MM.1S (cell line): Measurements from ENCODE around the gene GLCCI1.

ENCODE experiments used
- DNase-seq: peaks from one replicate; pipeline ENCODE4 v3.0.0-alpha.2; 2015
- H2AFZ ChIP-seq: fragments of 300-600 bp; sonication (generic); 2 replicates; pipeline ENCODE4 v1.6.0; 2016; ENCODE audit warnings: antibody characterized with exemption, low read length
- H3F3A ChIP-seq: fragments of 300-600 bp; sonication (generic); 2 replicates; pipeline ENCODE4 v1.6.1; 2016; ENCODE audit warnings: mild to moderate bottlenecking, antibody characterized with exemption, low read length, moderate library complexity, mixed read lengths; ENCODE audit not compliant: insufficient read depth
- H3K27ac ChIP-seq: fragments of 300-600 bp; sonication (generic); 2 replicates; pipeline ENCODE4 v1.5.1; 2016; ENCODE audit warnings: mild to moderate bottlenecking, low read length
- H3K27me3 ChIP-seq: fragments of 300-600 bp; sonication (generic); replicated peaks from 2 replicates; pipeline ENCODE4 v1.6.0; 2016; ENCODE audit warnings: low read length; ENCODE audit not compliant: insufficient read depth
- H3K36me3 ChIP-seq: fragments of 300-600 bp; sonication (generic); replicated peaks from 2 replicates; pipeline ENCODE4 v1.6.1; 2016; ENCODE audit warnings: mild to moderate bottlenecking, low read length, mixed read lengths; ENCODE audit not compliant: insufficient read depth
- H3K4me1 ChIP-seq: fragments of 300-600 bp; sonication (generic); 2 replicates; pipeline ENCODE4 v1.6.1; 2016; ENCODE audit warnings: low read length, mixed read lengths
- H3K4me2 ChIP-seq: fragments of 300-600 bp; sonication (generic); 2 replicates; pipeline ENCODE4 v1.6.0; 2016; ENCODE audit warnings: low read depth, low read length
- H3K4me3 ChIP-seq: fragments of 300-600 bp; sonication (generic); 2 replicates; pipeline ENCODE4 v1.5.1; 2016; ENCODE audit warnings: low read length, mixed read lengths
- H3K79me2 ChIP-seq: fragments of 300-600 bp; sonication (generic); 2 replicates; pipeline ENCODE4 v1.6.1; 2016; ENCODE audit warnings: mixed run types, low read length, mixed read lengths
- H3K9ac ChIP-seq: fragments of 300-600 bp; sonication (generic); 2 replicates; pipeline ENCODE4 v1.6.1; 2016; ENCODE audit warnings: low read length, mixed read lengths
- H3K9me2 ChIP-seq: fragments of 300-600 bp; sonication (generic); replicated peaks from 2 replicates; pipeline ENCODE4 v1.6.1; 2016; ENCODE audit warnings: mild to moderate bottlenecking, low read length, mixed read lengths; ENCODE audit not compliant: insufficient read depth
- H3K9me3 ChIP-seq: fragments of 300-600 bp; sonication (generic); replicated peaks from 2 replicates; pipeline ENCODE4 v1.6.1; 2016; ENCODE audit warnings: mild to moderate bottlenecking, low read length, mixed read lengths; ENCODE audit not compliant: insufficient read depth
- H4K20me1 ChIP-seq: fragments of 300-600 bp; sonication (generic); 2 replicates; pipeline ENCODE4 v1.6.1; 2016; ENCODE audit warnings: mild to moderate bottlenecking, low read length, moderate library complexity, mixed read lengths; ENCODE audit not compliant: insufficient read depth
- CTCF ChIP-seq: fragments of 300-600 bp; sonication (generic); IDR thresholded peaks from 2 replicates; pipeline ENCODE4 v1.5.1; 2016; ENCODE audit warnings: antibody characterized with exemption, low read length, mixed read lengths
- EZH2 ChIP-seq: fragments of 300-600 bp; sonication (generic); optimal IDR thresholded peaks from 2 replicates; pipeline ENCODE3; 2017; ENCODE audit warnings: low read depth, mild to moderate bottlenecking, antibody characterized with exemption, low read length, mixed read lengths
- EZH2phosphoT487 ChIP-seq: fragments of 300-600 bp; sonication (generic); IDR thresholded peaks from 2 replicates; pipeline ENCODE4 v1.6.1; 2018; ENCODE audit warnings: antibody characterized with exemption, low read length

Gene GLCCI1

GRCh38 chr7:8018961-8019360, 50.4 kb downstream of the GLCCI1 start:
- Histone ChIP-seq H3K27me3 (no peaks in the 10 kb centered on the region), H3K9me3 (no peaks in the 10 kb centered on the region), H3K4me1 (no peaks in the 10 kb centered on the region), H3K9ac (no peak overlapping the region), H3K9me2 (no peaks in the 10 kb centered on the region), H3K79me2 (peaks cover 57% of the 10 kb centered on the region), H3F3A (0 out of 2 replicates have a peak, but pooled peaks cover 4% of the 10 kb centered on the region), H2AFZ (no peak overlapping the region), H3K36me3 (peaks cover 17% of the 10 kb centered on the region), H4K20me1 (no peaks in the 10 kb centered on the region; the same call in 1 of the 2 replicates), H3K27ac (no peak overlapping the region), H3K4me3 (no peak overlapping the region), H3K4me2 (no peak overlapping the region)
- no peak for DNase-seq
- TF ChIP-seq CTCF (no peak), EZH2 (no peak), EZH2phosphoT487 (no peak)

GRCh38 chr7:8022628-8023027, 54.0 kb downstream of the GLCCI1 start:
- Histone ChIP-seq H3K27me3 (no peaks in the 10 kb centered on the region), H3K9ac (no peak overlapping the region), H4K20me1 (no peaks in the 10 kb centered on the region; the same call in 1 of the 2 replicates), H3K4me1 (no peaks in the 10 kb centered on the region), H3K27ac (no peak overlapping the region), H3F3A (0 out of 2 replicates have a peak, but pooled peaks cover 3% of the 10 kb centered on the region), H3K4me2 (no peak overlapping the region), H2AFZ (no peak overlapping the region), H3K9me3 (no peaks in the 10 kb centered on the region; the same call in 1 of the 2 replicates), H3K79me2 (peaks cover 28% of the 10 kb centered on the region), H3K4me3 (no peak overlapping the region), H3K9me2 (no peaks in the 10 kb centered on the region), H3K36me3 (peaks cover 40% of the 10 kb centered on the region)
- DNase-seq = no peak
- no peak for TF ChIP-seq CTCF
- TF ChIP-seq EZH2 = no peak
- no peak for TF ChIP-seq EZH2phosphoT487

- Histone ChIP-seq H3K36me3 (no peaks in the 10 kb centered on the region; the same call in 1 of the 2 replicates), H3K27ac (no peak overlapping the region; the same call in 1 of the 2 replicates), H3K4me2 (no peak overlapping the region), H3K27me3 (no peaks in the 10 kb centered on the region), H3K79me2 (0 out of 2 replicates have a peak, but pooled peaks cover 16% of the 10 kb centered on the region), H4K20me1 (no peaks in the 10 kb centered on the region), H3K4me3 (no peak overlapping the region), H3K9ac (no peak overlapping the region), H3F3A (no peaks in the 10 kb centered on the region; the same call in 1 of the 2 replicates), H3K9me2 (no peaks in the 10 kb centered on the region), H3K9me3 (no peaks in the 10 kb centered on the region), H2AFZ (no peak overlapping the region), H3K4me1 (no peaks in the 10 kb centered on the region)
- no peak for DNase-seq
- no peak for TF ChIP-seq CTCF
- no peak for TF ChIP-seq EZH2phosphoT487
- TF ChIP-seq EZH2 = no peak
Measured at GRCh38 chr7:8035192-8035591, 66.6 kb downstream of the GLCCI1 start.
